K562 (cell line): ENCODE measurements around the gene FBXO10. TPM values are rescaled to one million over a fixed set of nuclear protein-coding genes. Genes with fewer than 3 reads are reported as not detected.
A peak's percentile ranks its signal among the peaks of the same experiment; 100 is the strongest.

Source experiments
- HINFP ChIP-seq: fragments of 450-650 bp; conservative IDR thresholded peaks from 2 replicates; pipeline ENCODE4 v1.6.1; 2016; ENCODE audit warnings: missing genetic modification characterization, low read depth, mild to moderate bottlenecking, control low read depth, missing compliant biosample characterization
- MAZ ChIP-seq, 2 experiments: fragments of 450-650 bp in 1 of 2; sonication (generic) in 1 of 2; formaldehyde crosslinking; IDR thresholded peaks in 1 of 2; conservative IDR thresholded peaks in 1 of 2; 2 replicates each; pipeline versions ENCODE4 v1.4.0 to v1.5.0; 2020; ENCODE audit warnings: mild to moderate bottlenecking in 1 of 2, missing genetic modification reagents in 1 of 2
- NR0B1 ChIP-seq: fragments of 450-650 bp; IDR thresholded peaks from one replicate; pipeline ENCODE4 v1.6.1; 2018; ENCODE audit warnings: mild to moderate bottlenecking, moderate library complexity; ENCODE audit not compliant: partially characterized antibody
- RBM34 ChIP-seq: fragments of 200-400 bp; formaldehyde crosslinking; IDR thresholded peaks from 2 replicates; pipeline ENCODE4 v1.6.1; 2018; ENCODE audit warnings: low read length, borderline replicate concordance; ENCODE audit not compliant: insufficient read depth
- SAP30 ChIP-seq: fragments of 200-600 bp; sonication (generic); IDR thresholded peaks from 2 replicates; pipeline ENCODE4 v1.6.1; 2012; ENCODE audit warnings: borderline replicate concordance, low read depth, mild to moderate bottlenecking, moderate library complexity, low read length, control low read depth, inconsistent platforms; ENCODE audit not compliant: insufficient read depth, poor library complexity, severe bottlenecking
- SIN3A ChIP-seq, 2 experiments: fragments of 150-350 bp in 1 of 2; IDR thresholded peaks; 2 replicates each; pipeline ENCODE4 v1.6.1; 2011 to 2016; ENCODE audit warnings: borderline replicate concordance in 2 of 2, low read depth in 2 of 2, low read length in 2 of 2, mild to moderate bottlenecking in 2 of 2, moderate library complexity in 2 of 2; ENCODE audit not compliant: control insufficient read depth in 1 of 2
- polyA plus RNA-seq, 8 experiments: library from polyadenylated mRNA; depleted of rRNA in 4 of 8; stranded (reverse) in 5 of 8; unstranded in 3 of 8; fragments of >200 nt; fragmentation: Nextera tagmentation in 2 of 8; fragmentation: Illumina TruSeq in 1 of 8; extraction: Ambion mirVana in 2 of 8; extraction: Trizol in 1 of 8; gene quantifications; 2 replicates each; pipeline versions ENCODE4 v1.2.1 to v1.2.3, GENCODE V29; 2011 to 2014; ENCODE audit warnings: inconsistent platforms in 1 of 8, missing spikeins in 1 of 8
- total RNA-seq, 7 experiments: library from RNA; depleted of rRNA in 6 of 7; stranded (reverse); fragments of >200 nt in 6 of 7; fragmentation: Illumina TruSeq in 2 of 7; extraction: Trizol in 2 of 7; gene quantifications; 2 replicates each; pipeline versions ENCODE4 v1.2.1 to v1.2.3, GENCODE V29; 2011 to 2021; ENCODE audit warnings: low replicate concordance in 1 of 7
- TF ChIP-seq, protein P1 (sequence below): sonication (generic); IDR thresholded peaks from 2 replicates; pipeline ENCODE4 v1.6.1; 2016
- TF ChIP-seq, protein P2 (sequence below): fragments of 250-450 bp; sonication (Bioruptor Pico); IDR thresholded peaks from 2 replicates; pipeline ENCODE4 v1.8.0; 2021; ENCODE audit warnings: mild to moderate bottlenecking, moderate library complexity

Gene FBXO10
- total and polyA plus RNA-seq, 9 of the 15 experiments (the other 6 are each of a cell fraction or from before 2014, with no cell fraction given) = 0.84 to 9.9 (median 6.0) TPM

DNA sequence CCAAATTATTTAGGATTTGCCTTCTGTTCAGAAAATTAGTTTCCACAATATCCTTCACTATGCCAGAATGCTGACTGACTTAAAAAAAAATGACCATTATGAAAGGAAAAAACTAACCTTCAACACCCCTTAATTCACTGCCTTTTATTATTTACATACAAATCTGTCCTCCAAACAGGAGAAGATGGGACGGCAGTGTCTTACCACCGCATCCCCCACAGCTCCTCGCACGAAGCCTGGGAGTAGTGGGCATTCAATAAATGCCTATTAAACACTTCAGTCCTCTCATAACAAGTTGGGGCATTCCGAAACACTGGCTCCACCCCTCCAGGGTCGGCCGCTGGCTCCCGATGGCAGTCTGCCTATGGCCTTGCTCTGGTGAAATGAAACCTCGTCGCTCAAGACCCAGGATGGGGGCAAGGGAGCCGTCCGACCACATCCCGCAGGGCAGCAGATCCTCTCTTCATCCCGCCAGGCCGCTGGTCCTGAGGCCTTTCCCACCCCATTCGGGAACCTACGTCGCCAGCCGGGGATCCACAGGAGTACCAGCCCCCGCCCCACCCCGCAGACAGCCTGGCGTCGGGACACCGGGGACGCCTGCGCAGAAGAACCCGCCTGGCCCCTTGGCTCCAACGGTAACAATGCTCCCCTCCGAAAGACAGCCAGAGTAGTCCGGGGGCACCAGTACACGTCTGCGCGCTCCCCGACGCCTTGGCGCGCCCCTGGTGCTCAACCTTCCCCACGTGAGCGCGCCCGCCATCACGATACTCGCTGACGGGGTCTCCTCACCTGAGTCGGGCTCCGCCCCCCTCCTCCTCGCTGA, 111.5 kb downstream of the FBXO10 start (continued):
- TF ChIP-seq, protein P1, sequence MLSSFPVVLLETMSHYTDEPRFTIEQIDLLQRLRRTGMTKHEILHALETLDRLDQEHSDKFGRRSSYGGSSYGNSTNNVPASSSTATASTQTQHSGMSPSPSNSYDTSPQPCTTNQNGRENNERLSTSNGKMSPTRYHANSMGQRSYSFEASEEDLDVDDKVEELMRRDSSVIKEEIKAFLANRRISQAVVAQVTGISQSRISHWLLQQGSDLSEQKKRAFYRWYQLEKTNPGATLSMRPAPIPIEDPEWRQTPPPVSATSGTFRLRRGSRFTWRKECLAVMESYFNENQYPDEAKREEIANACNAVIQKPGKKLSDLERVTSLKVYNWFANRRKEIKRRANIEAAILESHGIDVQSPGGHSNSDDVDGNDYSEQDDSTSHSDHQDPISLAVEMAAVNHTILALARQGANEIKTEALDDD = no peak
- TF ChIP-seq SIN3A (IDR thresholded peaks at IDR 0.05; ENCODE audit: borderline replicate concordance in 2 of 2, control insufficient read depth in 1 of 2, low read depth in 2 of 2, low read length in 2 of 2) = peak in 1 of 2 experiments; percentile 85; a peak in 3 of 4 replicates
- TF ChIP-seq, protein P2, sequence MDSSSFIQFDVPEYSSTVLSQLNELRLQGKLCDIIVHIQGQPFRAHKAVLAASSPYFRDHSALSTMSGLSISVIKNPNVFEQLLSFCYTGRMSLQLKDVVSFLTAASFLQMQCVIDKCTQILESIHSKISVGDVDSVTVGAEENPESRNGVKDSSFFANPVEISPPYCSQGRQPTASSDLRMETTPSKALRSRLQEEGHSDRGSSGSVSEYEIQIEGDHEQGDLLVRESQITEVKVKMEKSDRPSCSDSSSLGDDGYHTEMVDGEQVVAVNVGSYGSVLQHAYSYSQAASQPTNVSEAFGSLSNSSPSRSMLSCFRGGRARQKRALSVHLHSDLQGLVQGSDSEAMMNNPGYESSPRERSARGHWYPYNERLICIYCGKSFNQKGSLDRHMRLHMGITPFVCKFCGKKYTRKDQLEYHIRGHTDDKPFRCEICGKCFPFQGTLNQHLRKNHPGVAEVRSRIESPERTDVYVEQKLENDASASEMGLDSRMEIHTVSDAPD (CRISPR knock-in tag) = no peak
- peak; percentile 84 for TF ChIP-seq SAP30
- TF ChIP-seq RBM34 = no peak
- no peak for TF ChIP-seq HINFP (tag)
- peak in 1 of 2 experiments; percentile 54; a peak in 1 of 4 replicates for TF ChIP-seq MAZ (CRISPR knock-in tag; conservative IDR thresholded peaks at IDR 0.05 in 1 of 2, IDR thresholded peaks at IDR 0.05 in 1 of 2)
- TF ChIP-seq NR0B1 = no peak
